ENCODE results near the gene ADAP2. TPM values are rescaled to one million over a fixed set of nuclear protein-coding genes. Genes with fewer than 3 reads are reported as not detected.

Gene ADAP2
- total RNA-seq, 4 donors from 2014 or later, result 1.2 to 4.7 (median 4.3) TPM

DNA sequence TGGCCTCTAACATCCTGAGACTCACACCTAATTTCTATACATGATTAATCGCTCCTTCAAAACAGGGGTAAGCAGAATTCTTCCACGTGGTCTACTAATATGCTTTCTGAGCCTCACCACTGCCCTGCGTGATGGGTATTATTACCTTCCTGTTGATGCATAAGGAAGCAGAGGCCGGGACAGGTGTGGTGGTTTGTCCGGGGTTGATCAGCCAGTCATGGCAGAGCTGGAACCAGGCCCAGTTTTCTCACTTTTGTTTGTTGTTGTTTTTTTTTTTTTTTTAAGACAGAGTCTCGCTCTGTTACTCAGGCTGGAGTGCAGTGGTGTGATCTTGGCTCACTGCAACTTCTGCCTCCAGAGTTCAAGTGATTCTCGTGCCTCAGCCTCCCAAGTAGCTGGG is 80.3 kb downstream of the ADAP2 start:
- intact Hi-C loops (cut with DNase I; ENCODE audit: low total_unique reads) (no loop called here), in situ Hi-C loops (cut with MboI; ENCODE audit: low sequenced_read_pairs in 4 of 4) (no loop called here)
- H3K27me3 ChIP-seq, result no peaks in the 10 kb centered on the region
- H3K36me3 ChIP-seq, result peaks cover 0 to 23% of the 10 kb centered on the region in 2 donors
- ATAC-seq (no peak), DNase-seq (no peak)
- H3K9me3 ChIP-seq, result no peaks in the 10 kb centered on the region
- TF ChIP-seq POLR2A (IDR thresholded peaks at IDR 0.05), result no peak
- TF ChIP-seq, protein P1, sequence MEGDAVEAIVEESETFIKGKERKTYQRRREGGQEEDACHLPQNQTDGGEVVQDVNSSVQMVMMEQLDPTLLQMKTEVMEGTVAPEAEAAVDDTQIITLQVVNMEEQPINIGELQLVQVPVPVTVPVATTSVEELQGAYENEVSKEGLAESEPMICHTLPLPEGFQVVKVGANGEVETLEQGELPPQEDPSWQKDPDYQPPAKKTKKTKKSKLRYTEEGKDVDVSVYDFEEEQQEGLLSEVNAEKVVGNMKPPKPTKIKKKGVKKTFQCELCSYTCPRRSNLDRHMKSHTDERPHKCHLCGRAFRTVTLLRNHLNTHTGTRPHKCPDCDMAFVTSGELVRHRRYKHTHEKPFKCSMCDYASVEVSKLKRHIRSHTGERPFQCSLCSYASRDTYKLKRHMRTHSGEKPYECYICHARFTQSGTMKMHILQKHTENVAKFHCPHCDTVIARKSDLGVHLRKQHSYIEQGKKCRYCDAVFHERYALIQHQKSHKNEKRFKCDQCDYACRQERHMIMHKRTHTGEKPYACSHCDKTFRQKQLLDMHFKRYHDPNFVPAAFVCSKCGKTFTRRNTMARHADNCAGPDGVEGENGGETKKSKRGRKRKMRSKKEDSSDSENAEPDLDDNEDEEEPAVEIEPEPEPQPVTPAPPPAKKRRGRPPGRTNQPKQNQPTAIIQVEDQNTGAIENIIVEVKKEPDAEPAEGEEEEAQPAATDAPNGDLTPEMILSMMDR (IDR thresholded peaks at IDR 0.05 in 4 of 5, conservative IDR thresholded peaks at IDR 0.05 in 1 of 5), result no peak
- no peak overlapping the region for H3K27ac ChIP-seq
- no peak overlapping the region for H3K4me3 ChIP-seq
- H3K4me1 ChIP-seq, result no peaks in the 10 kb centered on the region

DNA sequence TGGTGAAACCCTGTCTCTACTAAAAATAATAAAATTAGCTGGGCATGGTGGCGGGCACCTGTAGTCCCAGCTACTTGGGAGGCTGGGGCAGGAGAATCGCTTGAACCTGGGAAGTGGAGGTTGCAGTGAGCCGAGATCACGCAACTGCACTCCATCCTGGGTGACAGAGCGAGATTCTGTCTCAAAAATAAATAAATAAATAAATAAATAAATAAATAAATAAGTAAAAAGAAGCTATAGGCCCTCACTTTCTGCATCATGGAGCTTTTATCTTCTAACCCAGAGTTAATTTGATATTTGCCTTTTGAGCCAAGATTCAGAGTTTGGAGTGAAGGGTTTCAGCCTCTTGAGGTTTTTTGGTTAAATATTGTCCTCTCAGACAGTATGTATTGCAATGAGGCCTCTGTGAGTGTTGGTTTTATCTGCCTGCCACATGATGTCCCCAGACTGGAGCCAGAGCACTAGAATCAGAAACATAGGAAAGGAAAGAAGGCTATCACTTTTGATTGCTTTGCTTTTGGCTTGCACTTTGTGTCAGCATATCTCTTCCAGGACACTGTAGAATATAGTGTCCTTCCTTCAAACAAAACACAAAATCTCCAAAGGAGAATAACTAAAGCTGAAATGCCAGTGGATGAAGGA is 81.6 kb downstream of the ADAP2 start:
- Histone ChIP-seq H3K4me1 (no peaks in the 10 kb centered on the region), H3K27ac (no peak overlapping the region), H3K4me3 (no peak overlapping the region), H3K36me3 (peaks cover 0 to 10% of the 10 kb centered on the region in 2 donors), H3K9me3 (no peaks in the 10 kb centered on the region), H3K27me3 (peaks cover 4 to 11% (median 6%) of the 10 kb centered on the region in 3 donors)
- TF ChIP-seq, protein P1 (IDR thresholded peaks at IDR 0.05 in 4 of 5, conservative IDR thresholded peaks at IDR 0.05 in 1 of 5), result no peak
- TF ChIP-seq POLR2A (IDR thresholded peaks at IDR 0.05), result no peak
- DNase-seq, result no peak
- no peak for ATAC-seq
- in situ Hi-C loops (cut with MboI; ENCODE audit: low sequenced_read_pairs in 4 of 4), result no loop called here
- intact Hi-C loops (cut with DNase I; ENCODE audit: low total_unique reads), result no loop called here

DNA sequence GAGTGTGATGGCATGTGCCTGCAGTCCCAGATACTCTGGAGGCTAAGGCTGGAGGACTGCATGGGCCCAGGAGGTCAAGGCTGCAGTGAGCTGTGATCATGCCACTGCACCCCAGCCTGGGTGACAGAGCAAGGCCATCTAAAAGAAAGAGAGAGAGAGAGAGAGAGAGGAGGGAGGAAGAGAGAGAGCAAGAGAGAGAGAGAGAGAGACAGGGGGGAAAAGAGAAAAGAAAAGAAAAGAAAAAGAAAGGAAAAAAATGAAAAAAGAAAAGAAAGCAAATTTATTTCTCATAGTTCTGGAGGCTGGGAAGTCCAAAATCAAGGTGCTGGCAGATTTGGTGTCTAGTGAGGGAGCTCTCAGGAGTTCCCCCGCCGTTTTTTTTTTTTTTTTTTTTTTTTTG is 82.4 kb downstream of the ADAP2 start:
- Histone ChIP-seq H3K27ac (no peak overlapping the region), H3K4me3 (no peak overlapping the region), H3K9me3 (no peaks in the 10 kb centered on the region), H3K36me3 (peaks cover 0 to 3% of the 10 kb centered on the region in 2 donors), H3K4me1 (no peaks in the 10 kb centered on the region), H3K27me3 (peaks cover 4 to 19% (median 14%) of the 10 kb centered on the region in 3 donors)
- TF ChIP-seq, protein P1 (IDR thresholded peaks at IDR 0.05 in 4 of 5, conservative IDR thresholded peaks at IDR 0.05 in 1 of 5), result no peak
- no peak for TF ChIP-seq POLR2A (IDR thresholded peaks at IDR 0.05)
- ATAC-seq (no peak), DNase-seq (no peak)
- in situ Hi-C loops (cut with MboI; ENCODE audit: low sequenced_read_pairs in 4 of 4), result no loop called here
- intact Hi-C loops (cut with DNase I; ENCODE audit: low total_unique reads), result no loop called here

DNA sequence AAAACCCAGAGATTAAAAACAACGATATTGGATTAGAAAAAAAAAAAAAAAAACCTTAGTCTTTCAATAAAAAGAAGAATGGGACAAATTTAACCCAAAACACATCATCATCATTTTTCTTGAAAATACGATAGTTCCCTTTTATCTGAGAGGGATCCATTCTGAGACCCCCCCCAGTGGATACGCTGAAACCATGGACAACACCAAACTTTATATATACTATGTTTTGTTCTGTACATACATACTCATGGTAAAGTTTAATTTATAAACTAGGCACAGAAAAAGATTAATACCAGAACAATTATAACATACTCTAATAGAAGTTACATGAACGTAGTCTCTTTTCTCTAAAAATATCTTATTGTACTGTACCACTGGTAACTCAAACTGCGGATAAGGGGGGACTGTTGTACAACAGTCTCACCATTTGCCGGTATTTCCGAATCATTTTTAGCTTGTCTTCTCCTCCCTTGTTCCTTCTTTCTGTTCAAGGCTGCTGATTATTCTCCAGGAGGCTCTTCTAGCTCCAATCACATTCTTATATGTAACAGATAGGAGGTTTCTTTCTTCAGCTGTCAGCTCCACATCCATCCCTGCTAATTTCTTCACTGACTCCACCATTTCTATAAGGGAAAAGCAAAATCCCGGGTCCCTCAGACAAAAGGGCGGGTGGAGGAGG is 86.1 kb downstream of the ADAP2 start:
- H3K27me3 ChIP-seq, result peaks cover 4 to 19% (median 14%) of the 10 kb centered on the region in 3 donors
- TF ChIP-seq POLR2A (IDR thresholded peaks at IDR 0.05), result no peak
- TF ChIP-seq, protein P1 (IDR thresholded peaks at IDR 0.05 in 4 of 5, conservative IDR thresholded peaks at IDR 0.05 in 1 of 5), result no peak
- H3K27ac ChIP-seq, result peak overlapping the region; percentile 40 to 67 (median 55)
- ATAC-seq, result no peak
- no peaks in the 10 kb centered on the region for H3K9me3 ChIP-seq
- no peaks in the 10 kb centered on the region for H3K36me3 ChIP-seq
- in situ Hi-C loops (cut with MboI; ENCODE audit: low sequenced_read_pairs in 4 of 4), result no loop called here
- H3K4me1 ChIP-seq, result no peaks in the 10 kb centered on the region
- no peak for DNase-seq
- intact Hi-C loops (cut with DNase I; ENCODE audit: low total_unique reads), result no loop called here
- peak overlapping the region; percentile 54 to 57 (median 56) for H3K4me3 ChIP-seq
